Suprapubic skin (tissue), 4 donors: ENCODE results near the gene BBC3. TPM values are rescaled to one million over a fixed set of nuclear protein-coding genes. Genes with fewer than 3 reads are reported as not detected.

Experiments
- DNase-seq, 2 donors: peaks; one replicate each; pipeline ENCODE4 v3.0.0-alpha.2; 2019; ENCODE audit warnings: low spot score in 2 of 2
- H3K27ac ChIP-seq: fragments of 200-600 bp; sonication (generic); one replicate; pipeline ENCODE4 v1.5.1; 2019
- H3K27me3 ChIP-seq: fragments of 200-600 bp; sonication (generic); one replicate; pipeline ENCODE4 v1.5.1; 2019
- H3K36me3 ChIP-seq: fragments of 200-600 bp; sonication (generic); one replicate; pipeline ENCODE4 v1.5.1; 2019
- H3K4me1 ChIP-seq: fragments of 200-600 bp; sonication (generic); one replicate; pipeline ENCODE4 v1.5.1; 2019
- H3K4me3 ChIP-seq: fragments of 200-600 bp; sonication (generic); one replicate; pipeline ENCODE4 v1.5.1; 2019; ENCODE audit warnings: mild to moderate bottlenecking
- H3K9me3 ChIP-seq: fragments of 200-600 bp; sonication (generic); one replicate; pipeline ENCODE4 v1.5.1; 2019
- CTCF ChIP-seq, 2 donors: fragments of 200-600 bp in 1 of 2; fragments of 450-650 bp in 1 of 2; sonication (generic) in 1 of 2; IDR thresholded peaks; one replicate each; pipeline ENCODE4 v1.5.1; 2016 to 2019; ENCODE audit warnings: antibody characterized with exemption in 2 of 2, mild to moderate bottlenecking in 1 of 2, moderate library complexity in 1 of 2
- EP300 ChIP-seq: sonication (generic); formaldehyde crosslinking; IDR thresholded peaks from one replicate; pipeline ENCODE4 v1.6.1; 2017; ENCODE audit warnings: antibody characterized with exemption
- POLR2A ChIP-seq, 2 donors: fragments of 450-650 bp; IDR thresholded peaks; one replicate each; pipeline ENCODE4 v1.6.1; 2017; ENCODE audit warnings: antibody characterized with exemption in 2 of 2, mild to moderate bottlenecking in 2 of 2, moderate library complexity in 2 of 2
- POLR2AphosphoS5 ChIP-seq, 3 donors: sonication (generic); formaldehyde crosslinking; IDR thresholded peaks; one replicate each; pipeline ENCODE4 v1.6.1; 2017; ENCODE audit warnings: antibody characterized with exemption in 3 of 3
- WGBS: methylation state at CpG from one replicate; pipeline ENCODE4 v1.1.5; 2018; 5-methylcytosine and 5-hydroxymethylcytosine counted together
- total RNA-seq, 4 donors: library from RNA; depleted of rRNA; stranded (reverse); fragments of >200 nt; gene quantifications; one replicate each; pipeline ENCODE4 v1.1.0, GENCODE V29; 2016

Gene BBC3
- total RNA-seq, 4 donors from 2014 or later: 5.6 to 13.6 (median 9.7) TPM

- H3K36me3 ChIP-seq: no peaks in the 10 kb centered on the region
- no peak for DNase-seq
- no peak overlapping the region for H3K4me3 ChIP-seq
- no peak overlapping the region for H3K27ac ChIP-seq
- peaks cover 5% of the 10 kb centered on the region for H3K27me3 ChIP-seq
- WGBS: 86% methylated on average over 12 of the region's 12 CpGs
- peaks cover 40% of the 10 kb centered on the region for H3K4me1 ChIP-seq
- TF ChIP-seq EP300 (no peak), POLR2AphosphoS5 (IDR thresholded peaks at IDR 0.05) (no peak), POLR2A (IDR thresholded peaks at IDR 0.05) (no peak), CTCF (IDR thresholded peaks at IDR 0.05) (no peak)
- H3K9me3 ChIP-seq: no peaks in the 10 kb centered on the region
Observed at GRCh38 chr19:47236072-47236675, 5.2 kb upstream of the BBC3 start.

GRCh38 chr19:47232422-47233211, 1.6 kb upstream of the BBC3 start:
- no peak for DNase-seq
- no peaks in the 10 kb centered on the region for H3K9me3 ChIP-seq
- H3K4me3 ChIP-seq: peak overlapping the region; percentile 93
- H3K27ac ChIP-seq: peak overlapping the region; percentile 96
- WGBS: 18% methylated on average over 16 of the region's 16 CpGs
- H3K36me3 ChIP-seq: no peaks in the 10 kb centered on the region
- H3K4me1 ChIP-seq: peaks cover 45% of the 10 kb centered on the region
- H3K27me3 ChIP-seq: no peaks in the 10 kb centered on the region
- TF ChIP-seq CTCF (IDR thresholded peaks at IDR 0.05) (no peak), POLR2AphosphoS5 (IDR thresholded peaks at IDR 0.05) (no peak), POLR2A (IDR thresholded peaks at IDR 0.05) (no peak), EP300 (no peak)

- Histone ChIP-seq H3K9me3 (no peaks in the 10 kb centered on the region), H3K36me3 (no peaks in the 10 kb centered on the region), H3K4me1 (peaks cover 57% of the 10 kb centered on the region), H3K27ac (peak overlapping the region; percentile 96), H3K27me3 (no peaks in the 10 kb centered on the region), H3K4me3 (peak overlapping the region; percentile 93)
- 28% methylated on average over 4 of the region's 51 CpGs for WGBS
- DNase-seq: peak; percentile 93 to 94
- no peak for TF ChIP-seq EP300
- TF ChIP-seq POLR2AphosphoS5 (IDR thresholded peaks at IDR 0.05): peak in 1 of 3 donors; percentile 56
- TF ChIP-seq POLR2A (IDR thresholded peaks at IDR 0.05): peak in 1 of 2 donors; percentile 29
- no peak for TF ChIP-seq CTCF (IDR thresholded peaks at IDR 0.05)
Observed at GRCh38 chr19:47231215-47232054, 436 bp upstream of the BBC3 start.

- no peaks in the 10 kb centered on the region for H3K27me3 ChIP-seq
- WGBS: 0% methylated on average over 1 of the region's 84 CpGs
- H3K9me3 ChIP-seq: no peaks in the 10 kb centered on the region
- TF ChIP-seq CTCF (IDR thresholded peaks at IDR 0.05) (peak; percentile 75 to 95), POLR2A (IDR thresholded peaks at IDR 0.05) (no peak)
- H3K27ac ChIP-seq: peak overlapping the region; percentile 96
- peak in 1 of 2 donors; percentile 91 for DNase-seq
- H3K4me1 ChIP-seq: peaks cover 64% of the 10 kb centered on the region
- H3K36me3 ChIP-seq: no peaks in the 10 kb centered on the region
- peak overlapping the region; percentile 93 for H3K4me3 ChIP-seq
Observed at GRCh38 chr19:47230054-47230920, 712 bp downstream of the BBC3 start.
